Gastrocnemius medialis (tissue), 4 donors: Measurements from ENCODE around the gene MVB12A. TPM values are rescaled to one million over a fixed set of nuclear protein-coding genes. Genes with fewer than 3 reads are reported as not detected.
A peak's percentile ranks its signal among the peaks of the same experiment; 100 is the strongest.

Experiments
- ATAC-seq, 2 donors: fragments of 150-250 bp; one replicate each; pipeline ENCODE4 v1.9.1; 2016
- DNase-seq, 2 donors: peaks; one replicate each; pipeline ENCODE4 v3.0.0-alpha.2; 2019
- H3K27ac ChIP-seq, 4 donors: fragments of 200-600 bp; sonication (generic); 1 replicate in 1 of 4; 2 replicates in 3 of 4; pipeline ENCODE4 v1.5.1; 2016 to 2018; ENCODE audit warnings: mild to moderate bottlenecking in 2 of 4, moderate library complexity in 1 of 4
- H3K27me3 ChIP-seq, 3 donors: fragments of 200-600 bp; sonication (generic) in 2 of 3; 1 replicate in 1 of 3; 2 replicates in 2 of 3; pipeline versions ENCODE4 v1.5.1 to v1.6.0; 2016 to 2019; ENCODE audit warnings: mild to moderate bottlenecking in 1 of 3, moderate library complexity in 1 of 3
- H3K36me3 ChIP-seq, 2 donors: fragments of 200-600 bp; sonication (generic) in 1 of 2; one replicate each; pipeline ENCODE4 v1.5.1; 2017 to 2018
- H3K4me1 ChIP-seq, 2 donors: fragments of 200-600 bp; sonication (generic) in 1 of 2; one replicate each; pipeline ENCODE4 v1.5.1; 2016 to 2017; ENCODE audit warnings: mild to moderate bottlenecking in 2 of 2
- H3K4me3 ChIP-seq, 4 donors: fragments of 200-600 bp; sonication (generic) in 3 of 4; 1 replicate in 1 of 4; 2 replicates in 3 of 4; pipeline ENCODE4 v1.5.1; 2016 to 2019; ENCODE audit warnings: mild to moderate bottlenecking in 2 of 4
- H3K9me3 ChIP-seq, 3 donors: fragments of 200-600 bp; sonication (generic) in 2 of 3; 1 replicate in 1 of 3; 2 replicates in 2 of 3; pipeline ENCODE4 v1.5.1; 2016 to 2019
- CTCF ChIP-seq, 5 experiments: fragments of 450-650 bp in 3 of 5; fragments of 200-600 bp in 2 of 5; sonication (generic) in 2 of 5; IDR thresholded peaks in 4 of 5; conservative IDR thresholded peaks in 1 of 5; 1 replicate in 4 of 5; 2 replicates in 1 of 5; pipeline ENCODE4 v1.5.1; 2016 to 2019; ENCODE audit warnings: antibody characterized with exemption in 5 of 5, mild to moderate bottlenecking in 3 of 5, moderate library complexity in 3 of 5
- POLR2A ChIP-seq, 2 donors: fragments of 450-650 bp; IDR thresholded peaks; one replicate each; pipeline ENCODE4 v1.6.1; 2017; ENCODE audit warnings: antibody characterized with exemption in 2 of 2, mild to moderate bottlenecking in 2 of 2, moderate library complexity in 2 of 2
- in situ Hi-C, 4 donors: fragments of 200-750 bp; cut with MboI; loops; one replicate each; pipeline versions ENCODE4 v1.15.0 to v1.8.0; 2017; ENCODE audit warnings: low sequenced_read_pairs in 4 of 4
- intact Hi-C: fragments of 100-400 bp; cut with DNase I; formaldehyde crosslinking; loops from one replicate; pipeline ENCODE4 v1.15.1; 2023; ENCODE audit warnings: low total_unique reads
- total RNA-seq, 4 donors: library from RNA; depleted of rRNA; stranded (reverse); fragments of >200 nt; gene quantifications; one replicate each; pipeline versions ENCODE4 v1.1.0 to v1.2.3, GENCODE V29; 2016

The MVB12A gene
- total RNA-seq, 4 donors from 2014 or later, result 35.8 to 62.7 (median 52.3) TPM

- intact Hi-C loops, result no loop called here
Measured at GRCh38 chr19:17404015-17404414, 15.8 kb upstream of the MVB12A start.

DNA sequence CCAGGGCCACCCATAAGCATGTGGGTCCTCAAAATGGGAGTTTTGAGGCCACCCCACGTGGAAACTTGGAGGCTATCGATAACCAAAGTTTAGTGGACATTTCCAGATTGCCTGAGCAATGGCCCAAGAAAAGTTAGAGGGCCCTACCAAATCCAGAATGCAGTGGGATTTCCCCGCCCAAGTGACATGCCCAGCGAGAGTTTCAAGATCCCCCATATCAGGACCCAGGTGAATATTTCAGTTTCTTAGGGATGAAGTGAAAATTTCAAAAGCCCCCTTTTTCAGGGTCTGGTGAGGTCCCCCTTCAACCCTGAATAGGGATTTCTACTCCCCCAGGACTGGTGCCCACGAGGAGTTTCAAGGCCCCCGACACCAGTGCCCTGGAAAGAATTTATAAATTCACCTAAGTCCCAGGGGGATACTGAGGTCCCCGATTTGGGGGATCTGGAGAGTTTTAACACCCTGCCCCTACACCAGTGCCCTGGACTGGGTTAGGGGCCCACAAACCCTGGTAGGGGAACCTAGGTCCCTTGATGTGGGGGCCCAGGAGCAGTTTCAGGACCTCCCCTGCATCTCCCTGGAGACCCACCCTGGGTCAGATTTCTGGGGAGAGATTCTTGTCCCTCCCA, 15.1 kb upstream of the MVB12A start:
- no peak for DNase-seq
- Histone ChIP-seq H3K36me3 (no peaks in the 10 kb centered on the region), H3K27me3 (peaks cover 0 to 2% (median 0%) of the 10 kb centered on the region in 3 donors), H3K27ac (peak overlapping the region; percentile 73 to 82 (median 82)), H3K9me3 (no peaks in the 10 kb centered on the region), H3K4me1 (peaks cover 0 to 7% of the 10 kb centered on the region in 2 donors), H3K4me3 (peak overlapping the region; percentile 46 to 60 (median 52))
- ATAC-seq, result no peak
- in situ Hi-C loops (no loop called here), intact Hi-C loops (no loop called here)
- no peak for TF ChIP-seq CTCF (IDR thresholded peaks at IDR 0.05 in 4 of 5, conservative IDR thresholded peaks at IDR 0.05 in 1 of 5)
- no peak for TF ChIP-seq POLR2A (IDR thresholded peaks at IDR 0.05)

More at GRCh38 chr19:17404015-17404414, 15.8 kb upstream of the MVB12A start:
- H3K36me3 ChIP-seq, result no peaks in the 10 kb centered on the region
- H3K4me1 ChIP-seq, result peaks cover 0 to 7% of the 10 kb centered on the region in 2 donors
- H3K9me3 ChIP-seq, result no peaks in the 10 kb centered on the region
- DNase-seq (no peak), ATAC-seq (no peak)
- H3K4me3 ChIP-seq, result peak overlapping the region; percentile 46 to 60 (median 52)
- in situ Hi-C loops, result no loop called here
- H3K27ac ChIP-seq, result peak overlapping the region; percentile 44 to 82 (median 82)
- TF ChIP-seq POLR2A (IDR thresholded peaks at IDR 0.05) (no peak), CTCF (IDR thresholded peaks at IDR 0.05 in 4 of 5, conservative IDR thresholded peaks at IDR 0.05 in 1 of 5) (no peak)
- H3K27me3 ChIP-seq, result peaks cover 0 to 2% (median 0%) of the 10 kb centered on the region in 3 donors

DNA sequence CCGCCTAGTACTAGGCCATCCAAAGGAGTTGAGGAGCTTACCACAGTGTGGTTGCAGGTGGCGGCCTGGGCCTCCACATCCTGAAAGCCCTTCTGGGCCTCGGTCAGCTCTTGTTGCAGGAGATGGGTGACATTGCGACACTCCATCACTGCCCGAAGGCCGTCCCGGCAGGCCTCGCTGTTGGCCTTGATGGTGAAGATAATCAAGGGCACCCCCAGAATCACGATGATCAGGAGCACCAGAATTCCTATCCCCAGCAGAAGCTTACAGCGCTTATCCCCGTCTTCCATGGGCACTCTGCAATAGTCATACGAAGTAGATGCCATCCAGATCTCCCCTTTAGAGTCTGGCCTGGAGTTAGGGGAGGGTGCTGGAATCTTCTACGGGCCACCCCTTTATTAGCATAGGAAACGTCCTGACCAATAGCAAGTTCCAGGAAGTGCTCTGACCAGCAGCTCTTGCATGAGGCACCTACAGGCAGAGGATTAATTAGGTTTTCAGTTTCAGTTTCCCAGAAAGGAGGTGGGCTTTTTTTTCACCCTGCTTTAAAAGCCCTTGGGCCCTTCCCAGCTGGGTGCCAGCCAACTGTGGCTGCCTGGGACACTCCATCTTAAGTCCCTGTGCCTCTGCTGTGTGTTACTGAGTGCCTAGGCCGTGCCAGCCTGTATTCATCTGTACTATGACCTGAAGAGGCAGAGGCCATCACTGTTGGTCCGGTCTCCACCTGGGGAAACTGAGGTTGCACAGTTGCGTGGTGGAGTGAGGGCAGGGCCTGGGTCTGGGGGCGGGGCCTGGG, 14.4 kb upstream of the MVB12A start, which contains the start of gene BST2:
BST2 (minus strand) TSS at position 381 of the 796 bp plus-strand sequence; CDS start at position 326, 55 bp downstream.
- in situ Hi-C loops, result no loop called here

More for the DNA sequence above, 14.4 kb upstream of the MVB12A start, which contains the start of gene BST2:
- DNase-seq (peak; percentile 28 to 32), ATAC-seq (peak; percentile 87 to 92)
- Histone ChIP-seq H3K9me3 (no peaks in the 10 kb centered on the region), H3K27ac (peak within 1 kb of the TSS; percentile 73 to 82 (median 82)), H3K27me3 (peaks cover 0 to 2% (median 0%) of the 10 kb centered on the region in 3 donors), H3K36me3 (no peaks in the 10 kb centered on the region), H3K4me3 (peak within 1 kb of the TSS; percentile 46 to 60 (median 52)), H3K4me1 (peaks cover 0 to 7% of the 10 kb centered on the region in 2 donors)
- intact Hi-C loops, result no loop called here
- TF ChIP-seq POLR2A (IDR thresholded peaks at IDR 0.05), result peak; percentile 27 to 70
- no peak for TF ChIP-seq CTCF (IDR thresholded peaks at IDR 0.05 in 4 of 5, conservative IDR thresholded peaks at IDR 0.05 in 1 of 5)
